ENCODE measurements around the gene HOXC6. TPM values are rescaled to one million over a fixed set of nuclear protein-coding genes. Genes with fewer than 3 reads are reported as not detected.
A peak's percentile ranks its signal among the peaks of the same experiment; 100 is the strongest.

HOXC6 gene
- total RNA-seq, 1 donor from 2014 or later = not detected

GRCh38 chr12:54020591-54021405, 7.4 kb upstream of the HOXC6 start:
- H3K36me3 ChIP-seq (ENCODE audit: control insufficient read depth, insufficient read depth, low read length) = no peaks in the 10 kb centered on the region
- DNase-seq (ENCODE audit: low read depth) (no peak), FAIRE-seq (no peak)
- TF ChIP-seq CTCF (IDR thresholded peaks at IDR 0.05; ENCODE audit: insufficient read depth, low read length, severe bottlenecking) = no peak
- H3K4me3 ChIP-seq (ENCODE audit: low read depth, low read length) = no peak overlapping the region
- H3K27me3 ChIP-seq (ENCODE audit: control insufficient read depth, insufficient read depth, low read length) = peaks cover 60% of the 10 kb centered on the region

- no peak for FAIRE-seq
- H3K4me3 ChIP-seq (ENCODE audit: low read depth, low read length) = no peak overlapping the region
Observed at GRCh38 chr12:54021432-54022013, 6.7 kb upstream of the HOXC6 start.

GRCh38 chr12:54022960-54023884, 5.0 kb upstream of the HOXC6 start:
- peaks cover 64% of the 10 kb centered on the region for H3K27me3 ChIP-seq (ENCODE audit: control insufficient read depth, insufficient read depth, low read length)
- no peak overlapping the region for H3K4me3 ChIP-seq (ENCODE audit: low read depth, low read length)
- FAIRE-seq (no peak), DNase-seq (ENCODE audit: low read depth) (no peak)
- H3K36me3 ChIP-seq (ENCODE audit: control insufficient read depth, insufficient read depth, low read length) = no peaks in the 10 kb centered on the region
- no peak for TF ChIP-seq CTCF (IDR thresholded peaks at IDR 0.05; ENCODE audit: insufficient read depth, low read length, severe bottlenecking)

More at GRCh38 chr12:54021432-54022013, 6.7 kb upstream of the HOXC6 start:
- Histone ChIP-seq H3K36me3 (ENCODE audit: control insufficient read depth, insufficient read depth, low read length) (no peaks in the 10 kb centered on the region), H3K27me3 (ENCODE audit: control insufficient read depth, insufficient read depth, low read length) (peaks cover 61% of the 10 kb centered on the region)
- peak; percentile 37 for TF ChIP-seq CTCF (IDR thresholded peaks at IDR 0.05; ENCODE audit: insufficient read depth, low read length, severe bottlenecking)
- peak; percentile 6 for DNase-seq (ENCODE audit: low read depth)

- Histone ChIP-seq H3K36me3 (ENCODE audit: control insufficient read depth, insufficient read depth, low read length) (no peaks in the 10 kb centered on the region), H3K4me3 (ENCODE audit: low read depth, low read length) (no peak overlapping the region), H3K27me3 (ENCODE audit: control insufficient read depth, insufficient read depth, low read length) (peaks cover 68% of the 10 kb centered on the region)
- TF ChIP-seq CTCF (IDR thresholded peaks at IDR 0.05; ENCODE audit: insufficient read depth, low read length, severe bottlenecking) = no peak
- FAIRE-seq (no peak), DNase-seq (ENCODE audit: low read depth) (no peak)
Observed at GRCh38 chr12:54024127-54024526, 4.1 kb upstream of the HOXC6 start.

GRCh38 chr12:54024581-54025305, 3.5 kb upstream of the HOXC6 start:
- FAIRE-seq = no peak
- Histone ChIP-seq H3K36me3 (ENCODE audit: control insufficient read depth, insufficient read depth, low read length) (no peaks in the 10 kb centered on the region), H3K27me3 (ENCODE audit: control insufficient read depth, insufficient read depth, low read length) (peaks cover 72% of the 10 kb centered on the region), H3K4me3 (ENCODE audit: low read depth, low read length) (no peak overlapping the region)
- TF ChIP-seq CTCF (IDR thresholded peaks at IDR 0.05; ENCODE audit: insufficient read depth, low read length, severe bottlenecking) = no peak
- no peak for DNase-seq (ENCODE audit: low read depth)
